H1 (cell line): ENCODE data around the gene HTD2. TPM values are rescaled to one million over a fixed set of nuclear protein-coding genes. Genes with fewer than 3 reads are reported as not detected.

Source experiments
- CTCF ChIA-PET: fragments of 300-600 bp; sonication (Branson Sonifier 250); formaldehyde crosslinking; loops from one replicate; lab custom pipeline; 2021; ENCODE audit not compliant: partially characterized antibody; lab: Charles Lee
- POLR2A ChIA-PET: fragments of 300-600 bp; sonication (Branson Sonifier 250); formaldehyde crosslinking; loops from one replicate; lab custom pipeline; 2021; ENCODE audit warnings: inconsistent platforms; ENCODE audit not compliant: partially characterized antibody; lab: Charles Lee
- DNase-seq, 2 experiments: peaks; one replicate each; pipeline versions ENCODE4 v3.0.0 to v3.0.0-alpha.2; 2010 to 2022; ENCODE audit warnings: low spot score in 2 of 2, low read depth in 1 of 2, mixed read lengths in 1 of 2
- FAIRE-seq: peaks from 2 replicates; lab custom pipeline; 2011; peaks lifted over from hg19 to GRCh38; lab: Jason Lieb, UNC
- H2AFZ ChIP-seq: 2 replicates; pipeline ENCODE4 v1.8.1; 2012; ENCODE audit warnings: low read length, inconsistent platforms
- H2AK5ac ChIP-seq: 2 replicates; pipeline ENCODE4 v1.6.1; 2013; ENCODE audit warnings: low read depth, low read length
- H2BK120ac ChIP-seq: replicated peaks from 2 replicates; pipeline ENCODE3; 2013; ENCODE audit warnings: low read depth, low read length, inconsistent platforms
- H2BK12ac ChIP-seq: 2 replicates; pipeline ENCODE4 v1.6.1; 2013; ENCODE audit warnings: low read depth, low read length
- H2BK15ac ChIP-seq: 2 replicates; pipeline ENCODE4 v1.6.1; 2013; ENCODE audit warnings: low read length
- H2BK20ac ChIP-seq: 2 replicates; pipeline ENCODE4 v1.6.1; 2013; ENCODE audit warnings: low read length
- H2BK5ac ChIP-seq: 2 replicates; pipeline ENCODE4 v1.6.1; 2013; ENCODE audit warnings: low read depth, low read length
- H3K14ac ChIP-seq: 2 replicates; pipeline ENCODE4 v1.6.1; 2013; ENCODE audit warnings: inconsistent platforms; ENCODE audit not compliant: insufficient read length
- H3K18ac ChIP-seq: 2 replicates; pipeline ENCODE4 v1.6.1; 2013; ENCODE audit warnings: low read length; ENCODE audit errors: extremely low read depth
- H3K23ac ChIP-seq: 2 replicates; pipeline ENCODE4 v1.6.1; 2013; ENCODE audit warnings: inconsistent platforms; ENCODE audit not compliant: insufficient read length
- H3K23me2 ChIP-seq: 2 replicates; pipeline ENCODE4 v1.6.1; 2013; ENCODE audit warnings: low read depth, low read length
- H3K27ac ChIP-seq: 2 replicates; pipeline ENCODE4 v1.6.1; 2011; ENCODE audit warnings: low read depth, low read length, inconsistent platforms
- H3K27me3 ChIP-seq, 4 experiments: replicated peaks in 1 of 4; 1 replicate in 1 of 4; 2 replicates in 3 of 4; pipeline versions ENCODE4 v1.6.1 to v1.8.1; 2011 to 2013; ENCODE audit warnings: low read length in 3 of 4, mild to moderate bottlenecking in 3 of 4, inconsistent platforms in 2 of 4, mixed read lengths in 2 of 4, moderate library complexity in 1 of 4; ENCODE audit not compliant: control insufficient read depth in 3 of 4, insufficient read depth in 3 of 4; ENCODE audit errors: extremely low read depth in 1 of 4
- H3K36me3 ChIP-seq, 4 experiments: 2 replicates each; pipeline versions ENCODE4 v1.6.1 to v1.8.1; 2011 to 2013; ENCODE audit warnings: mild to moderate bottlenecking in 4 of 4, low read length in 3 of 4, moderate library complexity in 2 of 4, control low read depth in 1 of 4, inconsistent platforms in 1 of 4; ENCODE audit not compliant: insufficient read depth in 4 of 4, control insufficient read depth in 2 of 4
- H3K4ac ChIP-seq: replicated peaks from 2 replicates; pipeline ENCODE3; 2013; ENCODE audit warnings: low read length, low read depth, mixed read lengths, inconsistent platforms; ENCODE audit not compliant: insufficient read length
- H3K4me1 ChIP-seq, 4 experiments: replicated peaks in 1 of 4; 1 replicate in 1 of 4; 2 replicates in 3 of 4; pipeline versions ENCODE4 v1.6.1 to v1.8.1; 2011 to 2013; ENCODE audit warnings: low read length in 3 of 4, inconsistent platforms in 2 of 4, mixed read lengths in 1 of 4; ENCODE audit not compliant: insufficient read depth in 4 of 4, control insufficient read depth in 3 of 4
- H3K4me2 ChIP-seq, 2 experiments: 2 replicates each; pipeline versions ENCODE4 v1.6.1 to v1.8.1; 2011 to 2013; ENCODE audit warnings: low read depth in 2 of 2, low read length in 2 of 2, control low read depth in 1 of 2, inconsistent platforms in 1 of 2, mild to moderate bottlenecking in 1 of 2; ENCODE audit not compliant: insufficient read depth in 1 of 2
- H3K4me3 ChIP-seq, 4 experiments: fragments of 200-600, 300-600 bp in 1 of 4; sonication (generic), shearing (Covaris generic), sonication (Bioruptor Twin) in 1 of 4; 2 replicates each; pipeline versions ENCODE4 v1.5.1 to v1.8.1; 2011 to 2016; ENCODE audit warnings: low read length in 4 of 4, low read depth in 3 of 4, control low read depth in 2 of 4, inconsistent platforms in 2 of 4, mild to moderate bottlenecking in 2 of 4, mixed read lengths in 1 of 4, moderate library complexity in 1 of 4; ENCODE audit not compliant: insufficient read depth in 2 of 4; ENCODE audit errors: extremely low read depth in 1 of 4
- H3K56ac ChIP-seq: replicated peaks from 2 replicates; pipeline ENCODE3; 2013; ENCODE audit warnings: low read depth, mild to moderate bottlenecking, mixed read lengths, low read length, inconsistent platforms; ENCODE audit not compliant: insufficient read length
- H3K79me1 ChIP-seq: 2 replicates; pipeline ENCODE4 v1.6.1; 2013; ENCODE audit warnings: low read depth, low read length, control low read depth
- H3K79me2 ChIP-seq, 2 experiments: 2 replicates each; pipeline versions ENCODE4 v1.6.1 to v1.8.1; 2012 to 2013; ENCODE audit warnings: low read length in 2 of 2, mild to moderate bottlenecking in 2 of 2, inconsistent platforms in 1 of 2; ENCODE audit not compliant: insufficient read depth in 2 of 2, control insufficient read depth in 1 of 2
- H3K9ac ChIP-seq, 4 experiments: replicated peaks in 1 of 4; 1 replicate in 1 of 4; 2 replicates in 3 of 4; pipeline versions ENCODE4 v1.6.1 to v1.8.1; 2011 to 2013; ENCODE audit warnings: low read depth in 3 of 4, low read length in 3 of 4, control low read depth in 2 of 4, mild to moderate bottlenecking in 2 of 4, moderate library complexity in 2 of 4, inconsistent platforms in 1 of 4; ENCODE audit errors: extremely low read depth in 1 of 4
- H3K9me3 ChIP-seq, 2 experiments: 2 replicates each; pipeline versions ENCODE4 v1.6.1 to v1.8.1; 2012 to 2013; ENCODE audit warnings: mild to moderate bottlenecking in 2 of 2, moderate library complexity in 2 of 2, control low read depth in 1 of 2, inconsistent platforms in 1 of 2, low read depth in 1 of 2, low read length in 1 of 2, mixed read lengths in 1 of 2; ENCODE audit not compliant: insufficient read depth in 2 of 2
- H4K20me1 ChIP-seq, 2 experiments: replicated peaks in 1 of 2; 2 replicates each; pipeline versions ENCODE3 to v1.8.1; 2011 to 2013; ENCODE audit warnings: inconsistent platforms in 2 of 2, low read length in 2 of 2, mild to moderate bottlenecking in 1 of 2; ENCODE audit not compliant: insufficient read depth in 2 of 2, control insufficient read depth in 1 of 2
- H4K5ac ChIP-seq: 2 replicates; pipeline ENCODE4 v1.6.1; 2013; ENCODE audit warnings: low read length, low read depth, mixed read lengths, inconsistent platforms; ENCODE audit not compliant: insufficient read length
- H4K8ac ChIP-seq: 2 replicates; pipeline ENCODE4 v1.8.0; 2013; ENCODE audit warnings: mild to moderate bottlenecking, moderate library complexity, low read length, inconsistent platforms; ENCODE audit not compliant: insufficient read depth; ENCODE audit errors: extremely low read depth
- H4K91ac ChIP-seq: replicated peaks from 2 replicates; pipeline ENCODE3; 2013; ENCODE audit warnings: low read length, mixed read lengths, inconsistent platforms; ENCODE audit not compliant: insufficient read length
- CBX5 ChIP-seq: fragments of 300-800, 300-1000 bp; sonication (generic); IDR thresholded peaks from 2 replicates; pipeline ENCODE4 v1.7.1; 2016; ENCODE audit warnings: antibody characterized with exemption, low read length, low read depth
- CBX8 ChIP-seq: fragments of 300-800, 300-1000 bp; sonication (generic); IDR thresholded peaks from 2 replicates; pipeline ENCODE4 v1.7.1; 2016; ENCODE audit warnings: low read depth, low read length, borderline replicate concordance
- CHD1 ChIP-seq: IDR thresholded peaks from 2 replicates; pipeline ENCODE4 v1.6.1; 2012; ENCODE audit warnings: low read depth, low read length, improper control_type of control experiment
- NRF1 ChIP-seq: IDR thresholded peaks from 2 replicates; pipeline ENCODE4 v1.6.1; 2011; ENCODE audit warnings: mild to moderate bottlenecking, low read depth, low read length, improper control_type of control experiment
- RAD21 ChIP-seq, 2 experiments: IDR thresholded peaks in 1 of 2; conservative IDR thresholded peaks in 1 of 2; 2 replicates each; pipeline ENCODE4 v1.6.1; 2011; ENCODE audit warnings: low read depth in 2 of 2, low read length in 2 of 2, improper control_type of control experiment in 1 of 2, inconsistent platforms in 1 of 2, mild to moderate bottlenecking in 1 of 2, moderate library complexity in 1 of 2
- TAF1 ChIP-seq: IDR thresholded peaks from 2 replicates; pipeline ENCODE4 v1.6.1; 2011; ENCODE audit warnings: mild to moderate bottlenecking, low read depth, low read length
- TBP ChIP-seq: IDR thresholded peaks from 2 replicates; pipeline ENCODE4 v1.6.1; 2011; ENCODE audit warnings: low read depth, low read length, improper control_type of control experiment
- WGBS, 2 experiments: shearing (Covaris generic) in 1 of 2; methylation state at CpG; one replicate each; pipeline versions ENCODE4 v1.1.6 to v1.1.7; 2013 to 2015; ENCODE audit warnings: low lambda C conversion rate in 2 of 2, mixed read lengths in 2 of 2, inconsistent platforms in 1 of 2, low coverage in 1 of 2, missing lambda C conversion rate in 1 of 2; ENCODE audit not compliant: insufficient replicate concordance in 2 of 2, insufficient coverage in 1 of 2, insufficient read length in 1 of 2; ENCODE audit errors: extremely low coverage in 1 of 2, missing lambda C conversion rate in 1 of 2; 5-methylcytosine and 5-hydroxymethylcytosine counted together
- polyA plus RNA-seq, 7 experiments: library from polyadenylated mRNA; depleted of rRNA in 3 of 7; stranded (reverse) in 5 of 7; unstranded in 2 of 7; fragments of >200 nt in 5 of 7; fragments of 200-250 nt in 2 of 7; gene quantifications; 1 replicate in 5 of 7; 2 replicates in 1 of 7; 4 replicates in 1 of 7; pipeline versions ENCODE4 v1.2.1 to v1.2.3, GENCODE V29; 2011 to 2013; ENCODE audit warnings: missing spikeins in 2 of 7, mixed read lengths in 2 of 7
- total RNA-seq: library from RNA; stranded (reverse); fragmentation: NEBNext Ultra II Directional; extraction: Animal tissue kit (Norgen Biotek cat#: 25700); gene quantifications from 2 replicates; pipeline ENCODE4 v1.2.1, GENCODE V29; 2021

The HTD2 gene
- total and polyA plus RNA-seq, 2 of the 8 experiments (the other 6 are each of a cell fraction or from before 2014, with no cell fraction given), result 8.8 to 10.8 TPM

DNA sequence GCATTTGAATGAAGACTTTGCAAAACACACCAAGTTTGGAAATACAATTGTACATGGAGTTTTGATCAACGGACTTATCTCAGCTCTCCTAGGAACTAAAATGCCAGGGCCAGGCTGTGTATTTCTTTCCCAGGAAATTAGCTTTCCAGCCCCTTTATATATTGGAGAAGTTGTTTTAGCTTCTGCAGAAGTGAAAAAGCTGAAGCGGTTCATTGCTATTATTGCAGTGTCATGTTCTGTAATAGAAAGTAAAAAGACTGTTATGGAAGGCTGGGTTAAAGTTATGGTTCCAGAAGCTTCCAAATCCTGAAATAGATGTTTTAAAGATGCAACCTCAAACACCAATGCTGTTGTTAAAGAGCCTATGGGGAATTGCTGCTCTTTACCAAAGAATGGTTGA lies 11.5 kb downstream of the HTD2 start:
- CTCF ChIA-PET, result interaction anchor here (0.6 to 12.7 kb wide), 6 partner anchors 8 to 100 kb away, joined by 3 to 104 read pairs (median 4); partner anchors contain the start of genes HTD2 and RPP14
- no peak overlapping the region for H4K5ac ChIP-seq
- H3K27ac ChIP-seq, result no peak overlapping the region
- peaks cover 0 to 6% of the 10 kb centered on the region in 2 experiments for H4K20me1 ChIP-seq
- no peaks in the 10 kb centered on the region for H3K9me3 ChIP-seq
- POLR2A ChIA-PET, result interaction anchor here (1.6 to 9.0 kb wide), 3 partner anchors 10 to 95 kb away, joined by 3 to 64 read pairs (median 7); partner anchors contain the start of genes HTD2 and RPP14
- no peak overlapping the region for H2BK120ac ChIP-seq
- H3K23me2 ChIP-seq, result no peaks in the 10 kb centered on the region
- 92% methylated on average over 2 of the region's 2 CpGs; no CpG with 5 or more reads in 1 of the 2 experiments for WGBS, 2 experiments
- no peak overlapping the region for H3K4me2 ChIP-seq
- H3K56ac ChIP-seq, result no peak overlapping the region
- no peak overlapping the region for H3K4me3 ChIP-seq
- H2AK5ac ChIP-seq, result no peak overlapping the region
- no peak overlapping the region for H2BK15ac ChIP-seq
- no peak overlapping the region for H2BK12ac ChIP-seq
- peaks cover 9 to 58% (median 31%) of the 10 kb centered on the region in 4 experiments for H3K36me3 ChIP-seq
- peaks cover 0 to 4% of the 10 kb centered on the region in 2 experiments; a peak in 2 of 4 replicates for H3K79me2 ChIP-seq
- DNase-seq (no peak), FAIRE-seq (no peak)
- no peak overlapping the region for H3K18ac ChIP-seq
- no peak overlapping the region for H3K23ac ChIP-seq
- no peak overlapping the region for H3K14ac ChIP-seq
- no peak overlapping the region for H2BK20ac ChIP-seq
- H4K91ac ChIP-seq, result no peak overlapping the region
- no peak overlapping the region for H3K9ac ChIP-seq
- no peak for TF ChIP-seq NRF1
- TF ChIP-seq TAF1, result no peak
- TF ChIP-seq TBP, result no peak
- TF ChIP-seq RAD21 (IDR thresholded peaks at IDR 0.05 in 1 of 2, conservative IDR thresholded peaks at IDR 0.05 in 1 of 2; ENCODE audit: low read depth in 2 of 2, low read length in 2 of 2), result no peak
- TF ChIP-seq CBX8, result no peak
- TF ChIP-seq CHD1, result no peak
- no peak for TF ChIP-seq CBX5
- TF ChIP-seq, all 59 proteins: peak for 0
- Histone ChIP-seq H3K79me1 (no peaks in the 10 kb centered on the region; the same call in 1 of the 2 replicates), H3K4ac (no peak overlapping the region), H4K8ac (no peak overlapping the region), H3K27me3 (no peaks in the 10 kb centered on the region), H2AFZ (no peak overlapping the region), H2BK5ac (no peak overlapping the region), H3K4me1 (peaks cover 0 to 9% (median 9%) of the 10 kb centered on the region in 4 experiments; a peak in 5 of 7 replicates)
